ENCODE results near the gene SFXN5.
A peak's percentile ranks its signal among the peaks of the same experiment; 100 is the strongest.

The SFXN5 gene

GRCh38 chr2:72917138-72917876 is 154.2 kb downstream of the SFXN5 start, which contains the start of gene EMX1:
Gene EMX1 (plus strand): TSS chr2:72917519. CDS start chr2:72917853, 334 bp downstream.
- Histone ChIP-seq H3K9me3 (no peaks in the 10 kb centered on the region), H3K4me3 (ENCODE audit: low read depth, low read length) (no peak within 1 kb of the TSS), H3K36me3 (no peaks in the 10 kb centered on the region), H3K4me1 (no peaks in the 10 kb centered on the region), H3K27me3 (peaks cover 99% of the 10 kb centered on the region)
- no peak for TF ChIP-seq CTCF (IDR thresholded peaks at IDR 0.05; ENCODE audit: low read depth, low read length)
- DNase-seq: no peak

GRCh38 chr2:72916743-72917137 is 154.8 kb downstream of the SFXN5 start:
- Histone ChIP-seq H3K9me3 (no peaks in the 10 kb centered on the region), H3K27me3 (peaks cover 97% of the 10 kb centered on the region), H3K4me3 (ENCODE audit: low read depth, low read length) (no peak overlapping the region), H3K36me3 (no peaks in the 10 kb centered on the region), H3K4me1 (no peaks in the 10 kb centered on the region)
- TF ChIP-seq CTCF (IDR thresholded peaks at IDR 0.05; ENCODE audit: low read depth, low read length): no peak
- DNase-seq: no peak

- Histone ChIP-seq H3K4me3 (ENCODE audit: low read depth, low read length) (no peak overlapping the region), H3K4me1 (no peaks in the 10 kb centered on the region)
Measured at GRCh38 chr2:72915907-72916742, 155.4 kb downstream of the SFXN5 start.

GRCh38 chr2:72915320-72915906 is 156.1 kb downstream of the SFXN5 start:
- no peaks in the 10 kb centered on the region for H3K4me1 ChIP-seq
- no peak for TF ChIP-seq CTCF (IDR thresholded peaks at IDR 0.05; ENCODE audit: low read depth, low read length)
- H3K36me3 ChIP-seq: no peaks in the 10 kb centered on the region
- DNase-seq: no peak
- no peak overlapping the region for H3K4me3 ChIP-seq (ENCODE audit: low read depth, low read length)
- no peaks in the 10 kb centered on the region for H3K9me3 ChIP-seq
- H3K27me3 ChIP-seq: peaks cover 85% of the 10 kb centered on the region

More at GRCh38 chr2:72915907-72916742, 155.4 kb downstream of the SFXN5 start:
- peak; percentile 27 for DNase-seq
- Histone ChIP-seq H3K27me3 (peaks cover 91% of the 10 kb centered on the region), H3K36me3 (no peaks in the 10 kb centered on the region), H3K9me3 (no peaks in the 10 kb centered on the region)
- TF ChIP-seq CTCF (IDR thresholded peaks at IDR 0.05; ENCODE audit: low read depth, low read length): no peak

- Histone ChIP-seq H3K4me3 (ENCODE audit: low read depth, low read length) (no peak overlapping the region), H3K4me1 (no peaks in the 10 kb centered on the region), H3K27me3 (peaks cover 80% of the 10 kb centered on the region), H3K9me3 (no peaks in the 10 kb centered on the region), H3K36me3 (no peaks in the 10 kb centered on the region)
- no peak for DNase-seq
- TF ChIP-seq CTCF (IDR thresholded peaks at IDR 0.05; ENCODE audit: low read depth, low read length): no peak
Measured at GRCh38 chr2:72914589-72915319, 156.8 kb downstream of the SFXN5 start.

Data from BE2C (cell line).